Progenitor cell of endocrine pancreas (in vitro differentiated cells): ENCODE measurements around the gene NDUFA6. TPM values are rescaled to one million over a fixed set of nuclear protein-coding genes. Genes with fewer than 3 reads are reported as not detected.
"Not testable (repeated sequence)": the region's sequence is repeated elsewhere in the genome, so short reads cannot be mapped to it uniquely, and the experiment has no call there.

Source experiments
- DNase-seq: peaks from one replicate; pipeline ENCODE4 v3.0.0; 2021; ENCODE audit warnings: low spot score; ENCODE audit not compliant: unreplicated experiment
- H3K27ac Mint-ChIP-seq: 2 replicates; pipeline ENCODE4 v1.8.0; 2021; ENCODE audit warnings: mild to moderate bottlenecking, moderate library complexity, mixed read lengths
- H3K27me3 Mint-ChIP-seq: 2 replicates; pipeline ENCODE4 v1.8.0; 2021; ENCODE audit warnings: mixed read lengths
- H3K36me3 Mint-ChIP-seq: 2 replicates; pipeline ENCODE4 v1.8.0; 2022; ENCODE audit warnings: mixed read lengths; ENCODE audit not compliant: insufficient read depth
- H3K4me1 Mint-ChIP-seq: 2 replicates; pipeline ENCODE4 v1.8.0; 2021; ENCODE audit warnings: low read depth, mixed read lengths
- H3K4me3 Mint-ChIP-seq: 2 replicates; pipeline ENCODE4 v1.8.0; 2021; ENCODE audit warnings: low read depth, mild to moderate bottlenecking, moderate library complexity, mixed read lengths
- H3K9me3 Mint-ChIP-seq: 2 replicates; pipeline ENCODE4 v1.8.0; 2021; ENCODE audit warnings: low read depth, mixed read lengths
- CTCF ChIP-seq: fragments of 200-600 bp; sonication (generic); IDR thresholded peaks from one replicate; pipeline ENCODE4 v1.5.0; 2021; ENCODE audit warnings: antibody characterized with exemption, mild to moderate bottlenecking; ENCODE audit not compliant: unreplicated experiment
- total RNA-seq: library from RNA; stranded (reverse); gene quantifications from 2 replicates; pipeline ENCODE4 v1.2.1, GENCODE V29; 2021

Gene NDUFA6
- total RNA-seq, 1 donor from 2014 or later = 73.4 TPM

- H3K27ac Mint-ChIP-seq = no peak overlapping the region
- no peaks in the 10 kb centered on the region for H3K27me3 Mint-ChIP-seq
- H3K4me1 Mint-ChIP-seq = peaks cover 3% of the 10 kb centered on the region
- no peak for DNase-seq
- peaks cover 5% of the 10 kb centered on the region for H3K36me3 Mint-ChIP-seq
- no peaks in the 10 kb centered on the region for H3K9me3 Mint-ChIP-seq
- TF ChIP-seq CTCF = no peak
- no peak overlapping the region for H3K4me3 Mint-ChIP-seq
Measured at GRCh38 chr22:42134100-42135020, 43.8 kb upstream of the NDUFA6 start.

GRCh38 chr22:42132457-42132856, 41.9 kb upstream of the NDUFA6 start:
- no peak for TF ChIP-seq CTCF
- H3K4me1 Mint-ChIP-seq = peaks cover 3% of the 10 kb centered on the region
- H3K36me3 Mint-ChIP-seq = no peaks in the 10 kb centered on the region
- H3K4me3 Mint-ChIP-seq = no peak overlapping the region
- no peaks in the 10 kb centered on the region for H3K27me3 Mint-ChIP-seq
- no peaks in the 10 kb centered on the region for H3K9me3 Mint-ChIP-seq
- H3K27ac Mint-ChIP-seq = no peak overlapping the region
- DNase-seq = no peak

GRCh38 chr22:42131562-42131961, 41.0 kb upstream of the NDUFA6 start:
- peaks cover 3% of the 10 kb centered on the region for H3K4me1 Mint-ChIP-seq
- H3K4me3 Mint-ChIP-seq = no peak overlapping the region
- no peak overlapping the region for H3K27ac Mint-ChIP-seq
- TF ChIP-seq CTCF = no peak
- no peaks in the 10 kb centered on the region for H3K9me3 Mint-ChIP-seq
- no peaks in the 10 kb centered on the region for H3K27me3 Mint-ChIP-seq
- no peaks in the 10 kb centered on the region for H3K36me3 Mint-ChIP-seq
- DNase-seq = no peak

DNA sequence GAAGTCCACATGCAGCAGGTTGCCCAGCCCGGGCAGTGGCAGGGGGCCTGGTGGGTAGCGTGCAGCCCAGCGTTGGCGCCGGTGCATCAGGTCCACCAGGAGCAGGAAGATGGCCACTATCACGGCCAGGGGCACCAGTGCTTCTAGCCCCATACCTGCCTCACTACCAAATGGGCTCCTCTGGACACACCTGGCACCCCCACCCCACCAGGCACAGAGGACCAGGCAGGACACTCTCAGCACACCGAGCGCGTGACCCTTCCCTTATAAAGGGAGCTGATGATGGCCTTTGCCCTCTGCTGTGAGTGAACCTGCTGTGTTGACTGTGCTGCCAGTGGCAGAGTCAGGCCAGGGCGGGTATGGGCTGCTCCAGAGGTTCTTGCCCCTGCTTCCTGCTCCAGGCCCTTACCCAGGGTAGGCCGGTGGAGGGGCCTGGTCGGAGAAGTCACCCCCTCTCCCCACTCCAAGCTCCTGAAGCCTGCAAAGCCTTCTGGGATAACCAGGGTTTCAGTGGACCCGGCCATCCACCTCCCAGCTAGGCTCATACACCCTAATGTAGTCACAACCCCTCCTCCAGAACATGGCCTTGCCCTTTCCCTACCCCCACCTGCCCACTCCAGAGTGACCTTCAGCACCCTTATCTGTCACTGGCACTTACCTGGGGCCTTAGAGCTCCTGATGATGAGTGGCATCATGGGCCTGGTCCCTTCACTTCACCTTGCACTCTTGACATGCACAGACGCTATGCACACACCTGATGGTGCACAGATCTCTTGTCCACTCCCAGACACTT, 40.3 kb upstream of the NDUFA6 start, which contains the start of gene CYP2D6:
Gene CYP2D6 (minus strand): TSS at position 172 of the 793 bp plus-strand sequence. CDS start 19 bp downstream, at position 153.
- not testable (repeated sequence) for H3K4me3 Mint-ChIP-seq, H3K9me3 Mint-ChIP-seq, H3K27ac Mint-ChIP-seq, H3K36me3 Mint-ChIP-seq, H3K4me1 Mint-ChIP-seq, DNase-seq, H3K27me3 Mint-ChIP-seq

- not testable (repeated sequence) for H3K4me3 Mint-ChIP-seq, H3K36me3 Mint-ChIP-seq, H3K9me3 Mint-ChIP-seq, H3K27ac Mint-ChIP-seq, H3K27me3 Mint-ChIP-seq, DNase-seq, H3K4me1 Mint-ChIP-seq
Measured at GRCh38 chr22:42130182-42130581, 39.6 kb upstream of the NDUFA6 start.

DNA sequence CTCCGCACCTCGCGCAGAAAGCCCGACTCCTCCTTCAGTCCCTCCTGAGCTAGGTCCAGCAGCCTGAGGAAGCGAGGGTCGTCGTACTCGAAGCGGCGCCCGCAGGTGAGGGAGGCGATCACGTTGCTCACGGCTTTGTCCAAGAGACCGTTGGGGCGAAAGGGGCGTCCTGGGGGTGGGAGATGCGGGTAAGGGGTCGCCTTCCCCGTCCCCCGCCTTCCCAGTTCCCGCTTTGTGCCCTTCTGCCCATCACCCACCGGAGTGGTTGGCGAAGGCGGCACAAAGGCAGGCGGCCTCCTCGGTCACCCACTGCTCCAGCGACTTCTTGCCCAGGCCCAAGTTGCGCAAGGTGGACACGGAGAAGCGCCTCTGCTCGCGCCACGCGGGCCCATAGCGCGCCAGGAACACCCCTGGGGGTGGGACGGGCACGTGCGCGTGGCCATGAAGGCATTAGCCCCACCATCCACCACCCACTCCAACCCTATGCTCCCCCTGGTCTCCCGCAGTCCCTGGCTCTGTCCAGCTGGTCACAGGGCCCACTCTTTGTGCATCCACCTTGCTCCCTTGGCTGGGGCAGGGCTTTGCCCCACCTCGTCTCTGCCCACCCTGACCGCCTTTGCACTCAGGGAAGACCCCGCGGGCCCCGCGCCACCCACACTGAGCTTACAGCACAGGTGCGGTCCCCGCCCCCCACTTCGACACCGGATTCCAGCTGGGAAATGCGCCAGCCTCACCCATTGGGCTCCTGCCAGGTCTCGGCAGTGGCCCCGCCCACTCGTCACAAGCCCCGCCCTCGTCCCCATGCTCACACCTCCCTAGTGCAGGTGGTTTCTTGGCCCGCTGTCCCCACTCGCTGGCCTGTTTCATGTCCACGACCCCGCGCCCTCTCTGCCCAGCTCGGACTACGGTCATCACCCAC, 38.5 kb upstream of the NDUFA6 start:
- not testable (repeated sequence) for H3K4me3 Mint-ChIP-seq, H3K27me3 Mint-ChIP-seq, H3K9me3 Mint-ChIP-seq, H3K4me1 Mint-ChIP-seq, H3K27ac Mint-ChIP-seq, H3K36me3 Mint-ChIP-seq, DNase-seq

- not testable (repeated sequence) for H3K4me3 Mint-ChIP-seq, H3K36me3 Mint-ChIP-seq, H3K9me3 Mint-ChIP-seq, DNase-seq, H3K27ac Mint-ChIP-seq, H3K27me3 Mint-ChIP-seq, H3K4me1 Mint-ChIP-seq
Measured at GRCh38 chr22:42128007-42128406, 37.4 kb upstream of the NDUFA6 start.
